HEK293 (cell line): ENCODE data around the gene MMP12.

ENCODE experiments used
- CTCF ChIP-seq: fragments of 450-650 bp; formaldehyde crosslinking; IDR thresholded peaks from 2 replicates; pipeline ENCODE4 v1.5.1; 2016; ENCODE audit warnings: missing biosample characterization, missing genetic modification characterization
- GLIS1 ChIP-seq: fragments of 450-650 bp; formaldehyde crosslinking; IDR thresholded peaks from 2 replicates; pipeline ENCODE4 v1.5.1; 2016; ENCODE audit warnings: missing biosample characterization, missing genetic modification characterization
- MYNN ChIP-seq: fragments of 450-650 bp; formaldehyde crosslinking; IDR thresholded peaks from 2 replicates; pipeline ENCODE4 v1.5.1; 2016; ENCODE audit warnings: missing biosample characterization, missing genetic modification characterization, borderline replicate concordance
- ZBTB21 ChIP-seq: fragments of 450-650 bp; formaldehyde crosslinking; IDR thresholded peaks from 2 replicates; pipeline ENCODE4 v1.5.1; 2017; ENCODE audit warnings: missing biosample characterization, missing genetic modification characterization
- ZEB2 ChIP-seq: fragments of 450-650 bp; formaldehyde crosslinking; IDR thresholded peaks from 2 replicates; pipeline ENCODE4 v1.5.1; 2016; ENCODE audit warnings: missing biosample characterization, missing genetic modification characterization
- ZNF146 ChIP-seq: fragments of 450-650 bp; formaldehyde crosslinking; IDR thresholded peaks from 2 replicates; pipeline ENCODE4 v1.5.1; 2016; ENCODE audit warnings: missing biosample characterization, missing genetic modification characterization
- ZNF488 ChIP-seq: fragments of 450-650 bp; formaldehyde crosslinking; IDR thresholded peaks from 2 replicates; pipeline ENCODE4 v1.5.1; 2016; ENCODE audit warnings: missing biosample characterization, missing genetic modification characterization
- ZNF707 ChIP-seq: fragments of 450-650 bp; formaldehyde crosslinking; IDR thresholded peaks from 2 replicates; pipeline ENCODE4 v1.5.1; 2016; ENCODE audit warnings: missing biosample characterization, missing genetic modification characterization
- ZNF76 ChIP-seq: fragments of 450-650 bp; formaldehyde crosslinking; IDR thresholded peaks from 2 replicates; pipeline ENCODE4; 2016; ENCODE audit warnings: low read depth, missing biosample characterization, missing genetic modification characterization, borderline replicate concordance
- ZNF776 ChIP-seq: fragments of 450-650 bp; formaldehyde crosslinking; IDR thresholded peaks from 2 replicates; pipeline ENCODE4 v1.5.0; 2017; ENCODE audit warnings: missing biosample characterization, missing genetic modification characterization, borderline replicate concordance
- ZNF785 ChIP-seq: fragments of 450-650 bp; formaldehyde crosslinking; IDR thresholded peaks from 2 replicates; pipeline ENCODE4 v1.5.1; 2016; ENCODE audit warnings: missing biosample characterization, missing genetic modification characterization

DNA sequence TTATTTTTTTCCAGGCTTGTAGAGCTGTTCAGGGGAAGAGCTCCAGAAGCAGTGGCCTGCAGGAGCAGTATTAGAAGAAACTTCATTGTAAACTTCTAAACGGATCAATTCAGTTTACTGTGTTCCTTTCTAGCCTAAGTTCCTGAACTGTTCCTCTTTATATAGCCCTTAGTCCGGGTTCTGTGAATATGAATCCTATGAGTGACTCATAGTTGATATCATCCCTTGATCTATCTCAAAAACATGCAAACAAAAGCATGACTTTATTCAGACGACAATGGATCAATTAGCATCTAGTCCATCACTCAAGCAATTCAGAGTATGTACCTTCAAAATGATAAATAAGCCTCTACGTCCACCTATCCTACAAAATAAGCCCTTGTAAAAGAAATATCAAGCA lies at the start of gene MMP12:
- no peak for TF ChIP-seq MYNN
- no peak for TF ChIP-seq CTCF (tag by site-specific recombination)
- no peak for TF ChIP-seq ZNF488 (tag by site-specific recombination)
- no peak for TF ChIP-seq ZNF76
- TF ChIP-seq ZBTB21 (tag by site-specific recombination), result no peak
- no peak for TF ChIP-seq ZNF146 (tag by site-specific recombination)
- no peak for TF ChIP-seq GLIS1 (tag by site-specific recombination)
- TF ChIP-seq ZNF776 (tag by site-specific recombination), result no peak
- TF ChIP-seq ZNF785 (tag by site-specific recombination), result no peak
- no peak for TF ChIP-seq ZNF707 (tag by site-specific recombination)
- no peak for TF ChIP-seq ZEB2 (tag by site-specific recombination)
